ENCODE data around the gene NBEA.

NBEA gene

GRCh38 chr13:35593651-35594050, 651.6 kb downstream of the NBEA start:
- no peak for DNase-seq (ENCODE audit: low spot score)

- no peak for DNase-seq (ENCODE audit: low spot score)
Observed at GRCh38 chr13:35594096-35594495, 652.0 kb downstream of the NBEA start.

GRCh38 chr13:35595181-35595580, 653.1 kb downstream of the NBEA start:
- no peak for DNase-seq (ENCODE audit: low spot score)

- DNase-seq (ENCODE audit: low spot score) = no peak
Observed at GRCh38 chr13:35596321-35597030, 654.4 kb downstream of the NBEA start.

- no peak for DNase-seq (ENCODE audit: low spot score)
Observed at GRCh38 chr13:35597451-35597850, 655.4 kb downstream of the NBEA start.

GRCh38 chr13:35598233-35598632, 656.2 kb downstream of the NBEA start:
- no peak for DNase-seq (ENCODE audit: low spot score)

- DNase-seq (ENCODE audit: low spot score) = no peak
Observed at GRCh38 chr13:35598790-35599369, 656.8 kb downstream of the NBEA start.

- DNase-seq (ENCODE audit: low spot score) = no peak
Observed at GRCh38 chr13:35599384-35599783, 657.3 kb downstream of the NBEA start.

GRCh38 chr13:35600137-35600536, 658.1 kb downstream of the NBEA start:
- DNase-seq (ENCODE audit: low spot score) = no peak

- DNase-seq (ENCODE audit: low spot score) = no peak
Observed at GRCh38 chr13:35603593-35604285, 661.7 kb downstream of the NBEA start.

- no peak for DNase-seq (ENCODE audit: low spot score)
Observed at GRCh38 chr13:35614666-35615065, 672.6 kb downstream of the NBEA start.

GRCh38 chr13:35617420-35617819, 675.4 kb downstream of the NBEA start:
- DNase-seq (ENCODE audit: low spot score) = no peak

- no peak for DNase-seq (ENCODE audit: low spot score)
Observed at GRCh38 chr13:35618565-35619083, 676.6 kb downstream of the NBEA start.

- no peak for DNase-seq (ENCODE audit: low spot score)
Observed at GRCh38 chr13:35621989-35622388, 679.9 kb downstream of the NBEA start.

GRCh38 chr13:35629026-35629425, 687.0 kb downstream of the NBEA start:
- DNase-seq (ENCODE audit: low spot score) = no peak

GRCh38 chr13:35630551-35631275, 688.6 kb downstream of the NBEA start:
- peak; percentile 3 for DNase-seq (ENCODE audit: low spot score)

- no peak for DNase-seq (ENCODE audit: low spot score)
Observed at GRCh38 chr13:35631666-35632065, 689.6 kb downstream of the NBEA start.

GRCh38 chr13:35643625-35644024, 701.6 kb downstream of the NBEA start:
- no peak for DNase-seq (ENCODE audit: low spot score)

- no peak for DNase-seq (ENCODE audit: low spot score)
Observed at GRCh38 chr13:35646056-35646774, 704.1 kb downstream of the NBEA start.

GRCh38 chr13:35648201-35648600, 706.1 kb downstream of the NBEA start:
- no peak for DNase-seq (ENCODE audit: low spot score)

GRCh38 chr13:35649162-35649561, 707.1 kb downstream of the NBEA start:
- no peak for DNase-seq (ENCODE audit: low spot score)

- no peak for DNase-seq (ENCODE audit: low spot score)
Observed at GRCh38 chr13:35659796-35660195, 717.7 kb downstream of the NBEA start.
